AML-193 (cell line): ENCODE measurements around the gene ZNF112.

ENCODE experiments used
- DNase-seq, 2 experiments: peaks; one replicate each; lab custom pipeline; 2025; lab: John Stamatoyannopoulos, UW

The ZNF112 gene

DNA sequence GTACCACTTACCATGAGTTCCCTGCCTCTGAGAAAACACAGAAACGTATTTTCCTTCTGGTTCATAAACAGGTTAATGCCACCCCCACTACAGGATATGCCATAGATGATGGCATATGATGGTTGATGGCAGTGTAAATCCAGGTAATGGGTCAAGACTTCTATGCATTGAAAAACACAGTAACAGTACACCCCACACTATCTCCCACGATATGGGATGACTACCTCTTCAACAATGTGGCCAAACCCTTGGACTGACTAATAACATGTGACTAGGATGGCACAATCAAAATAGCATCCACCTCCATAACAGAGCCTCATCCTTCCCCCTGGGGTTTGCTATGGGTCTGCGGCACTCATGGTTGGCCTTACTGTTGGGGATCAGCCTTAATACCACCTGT lies 73.6 kb downstream of the ZNF112 start:
- no peak for DNase-seq

GRCh38 chr19:44280916-44281315 lies 75.6 kb downstream of the ZNF112 start:
- DNase-seq = no peak

DNA sequence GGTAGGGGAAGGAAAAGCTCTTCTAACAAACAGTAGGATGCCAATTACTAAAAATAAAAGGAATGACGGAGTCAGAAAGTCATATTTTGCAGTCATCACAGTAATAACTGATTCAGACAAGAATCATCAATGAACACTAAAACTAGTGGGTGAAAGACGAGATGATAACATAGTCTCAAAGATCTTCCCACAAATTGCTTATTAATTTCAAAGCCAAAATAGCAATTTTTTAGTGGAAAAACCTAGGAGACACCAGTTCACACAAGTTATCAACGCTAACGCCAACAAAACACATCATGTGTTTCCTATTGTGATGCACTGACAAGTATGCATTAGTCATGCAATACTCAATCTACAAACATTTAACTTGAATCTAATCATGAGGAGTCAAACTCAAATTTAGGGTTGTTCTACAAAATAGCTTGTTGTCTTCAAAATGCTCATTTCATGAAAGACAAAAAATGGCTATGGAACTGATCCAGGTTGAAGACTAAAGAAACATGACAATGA lies 78.2 kb downstream of the ZNF112 start:
- no peak for DNase-seq

DNA sequence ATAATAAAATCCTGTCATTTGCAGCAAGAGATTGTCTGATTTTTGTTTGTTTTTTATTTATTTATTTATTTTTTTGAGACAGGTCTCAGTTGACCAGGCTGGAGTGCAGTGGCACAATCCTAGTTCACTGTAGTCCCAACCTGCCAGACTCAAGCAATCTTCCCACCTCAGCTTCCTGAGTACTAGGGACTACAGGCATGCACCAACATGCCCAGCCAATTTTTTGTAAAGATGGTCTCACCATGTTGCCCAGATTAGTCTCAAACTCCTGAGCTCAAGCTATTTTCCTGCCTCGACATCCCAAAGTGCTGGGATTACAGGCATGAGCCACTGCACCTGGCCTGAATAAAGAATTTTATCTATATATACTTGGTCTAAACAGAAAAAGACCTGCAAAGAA lies 79.1 kb downstream of the ZNF112 start:
- DNase-seq = no peak
